SU-DHL-6 (cell line): ENCODE results near the gene NCAPH2.

Experiments used
- H2AFZ ChIP-seq: fragments of 200-600 bp; sonication (generic); 2 replicates; pipeline ENCODE4 v1.6.1; 2014; ENCODE audit warnings: low read depth, mild to moderate bottlenecking, moderate library complexity, mixed read lengths, antibody characterized with exemption, low read length; ENCODE audit not compliant: severe bottlenecking
- H3F3A ChIP-seq: fragments of 200-600 bp; shearing (Covaris generic); 2 replicates; pipeline ENCODE4 v1.6.0; 2016; ENCODE audit warnings: antibody characterized with exemption, mild to moderate bottlenecking; ENCODE audit not compliant: insufficient read depth
- H3K27ac ChIP-seq: fragments of 200-600 bp; sonication (generic); 2 replicates; pipeline ENCODE4 v1.5.1; 2016; ENCODE audit warnings: low read depth, mild to moderate bottlenecking, low read length, moderate library complexity, mixed read lengths
- H3K27me3 ChIP-seq: fragments of 200-600 bp; sonication (generic), shearing (Covaris generic); 2 replicates; pipeline ENCODE4 v1.6.0; 2014; ENCODE audit warnings: mild to moderate bottlenecking, low read length
- H3K36me3 ChIP-seq: fragments of 200-600 bp; sonication (generic); 2 replicates; pipeline ENCODE4 v1.6.1; 2014; ENCODE audit warnings: mild to moderate bottlenecking, low read length, mixed read lengths
- H3K4me2 ChIP-seq: fragments of 300-600, 200-600 bp; shearing (Covaris generic), sonication (generic); 2 replicates; pipeline ENCODE4 v1.6.0; 2014; ENCODE audit warnings: low read length, low read depth, mild to moderate bottlenecking; ENCODE audit not compliant: poor library complexity, severe bottlenecking
- H3K4me3 ChIP-seq: fragments of 200-600 bp; sonication (generic); 2 replicates; pipeline ENCODE4 v1.5.1; 2014; ENCODE audit warnings: antibody characterized with exemption, low read length, mild to moderate bottlenecking, mixed read lengths; ENCODE audit not compliant: insufficient read depth, poor library complexity, severe bottlenecking
- H3K79me2 ChIP-seq: fragments of 200-600 bp; sonication (generic); 2 replicates; pipeline ENCODE4 v1.6.1; 2014; ENCODE audit warnings: mild to moderate bottlenecking, low read length, moderate library complexity; ENCODE audit not compliant: insufficient read depth
- H3K9ac ChIP-seq: fragments of 200-600 bp; sonication (generic); 2 replicates; pipeline ENCODE4 v1.7.0; 2014; ENCODE audit warnings: mild to moderate bottlenecking, low read length
- H3K9me2 ChIP-seq: fragments of 200-600 bp; sonication (generic); replicated peaks from 2 replicates; pipeline ENCODE4 v1.6.1; 2014; ENCODE audit warnings: low read length; ENCODE audit not compliant: insufficient read depth
- H3K9me3 ChIP-seq: fragments of 200-600 bp; sonication (generic); 2 replicates; pipeline ENCODE4 v1.6.1; 2014; ENCODE audit warnings: low read length, mixed read lengths; ENCODE audit not compliant: insufficient read depth
- H4K20me1 ChIP-seq: fragments of 200-600 bp; sonication (generic); 2 replicates; pipeline ENCODE4 v1.6.1; 2014; ENCODE audit warnings: low read depth, mild to moderate bottlenecking, antibody characterized with exemption, low read length, moderate library complexity, mixed read lengths
- CTCF ChIP-seq: fragments of 200-600 bp; sonication (generic); IDR thresholded peaks from one replicate; pipeline ENCODE4 v1.5.1; 2017; ENCODE audit warnings: antibody characterized with exemption, mild to moderate bottlenecking, low read length, moderate library complexity; ENCODE audit not compliant: insufficient read depth, poor library complexity, severe bottlenecking
- EZH2phosphoT487 ChIP-seq: fragments of 200-600 bp; sonication (generic), shearing (Covaris generic); conservative IDR thresholded peaks from 2 replicates; pipeline ENCODE4 v1.6.1; 2018; ENCODE audit warnings: mild to moderate bottlenecking, antibody characterized with exemption, low read length, moderate library complexity, mixed read lengths

NCAPH2 gene

GRCh38 chr22:50469377-50470305, 38.4 kb upstream of the NCAPH2 start:
- Histone ChIP-seq H3F3A (peaks cover 33% of the 10 kb centered on the region), H3K27me3 (no peaks in the 10 kb centered on the region), H3K27ac (peak overlapping the region; percentile 99), H3K9ac (peak overlapping the region; percentile 78), H3K36me3 (no peaks in the 10 kb centered on the region), H4K20me1 (no peaks in the 10 kb centered on the region; the same call in 1 of the 2 replicates), H3K4me3 (peak overlapping the region; percentile 46), H3K9me2 (no peaks in the 10 kb centered on the region), H3K9me3 (no peaks in the 10 kb centered on the region), H3K79me2 (peaks cover 61% of the 10 kb centered on the region), H2AFZ (no peak overlapping the region), H3K4me2 (peak overlapping the region; percentile 79)
- TF ChIP-seq CTCF: no peak
- TF ChIP-seq EZH2phosphoT487: no peak

- peak overlapping the region; percentile 79 for H3K4me2 ChIP-seq
- no peak overlapping the region for H2AFZ ChIP-seq
- H3K9me2 ChIP-seq: no peaks in the 10 kb centered on the region
- H3F3A ChIP-seq: peaks cover 33% of the 10 kb centered on the region
- no peak for TF ChIP-seq CTCF
- TF ChIP-seq EZH2phosphoT487: no peak
- no peaks in the 10 kb centered on the region for H3K9me3 ChIP-seq
- H4K20me1 ChIP-seq: no peaks in the 10 kb centered on the region; the same call in 1 of the 2 replicates
- H3K4me3 ChIP-seq: peak overlapping the region; percentile 38
- peak overlapping the region; percentile 99 for H3K27ac ChIP-seq
- H3K27me3 ChIP-seq: no peaks in the 10 kb centered on the region
- peaks cover 62% of the 10 kb centered on the region for H3K79me2 ChIP-seq
- H3K9ac ChIP-seq: peak overlapping the region; percentile 78
- H3K36me3 ChIP-seq: no peaks in the 10 kb centered on the region
These were observed 37.5 kb upstream of the NCAPH2 start for GRCh38 chr22:50470491-50470890.

GRCh38 chr22:50471197-50471847, 36.7 kb upstream of the NCAPH2 start:
- Histone ChIP-seq H3K9ac (peak overlapping the region; percentile 78), H3K9me2 (no peaks in the 10 kb centered on the region), H4K20me1 (no peaks in the 10 kb centered on the region; the same call in 1 of the 2 replicates), H3F3A (peaks cover 33% of the 10 kb centered on the region), H3K36me3 (no peaks in the 10 kb centered on the region), H3K4me3 (peak overlapping the region; percentile 23), H2AFZ (no peak overlapping the region), H3K79me2 (peaks cover 62% of the 10 kb centered on the region), H3K4me2 (peak overlapping the region; percentile 79), H3K9me3 (no peaks in the 10 kb centered on the region), H3K27ac (peak overlapping the region; percentile 99), H3K27me3 (no peaks in the 10 kb centered on the region)
- TF ChIP-seq EZH2phosphoT487: no peak
- TF ChIP-seq CTCF: no peak
